K562 (cell line): ENCODE data around the gene RNF43. TPM values are rescaled to one million over a fixed set of nuclear protein-coding genes. Genes with fewer than 3 reads are reported as not detected.

Experiments
- GABPB2 ChIP-seq: fragments of 250-450 bp; sonication (Bioruptor Pico); conservative IDR thresholded peaks from 2 replicates; pipeline ENCODE4 v1.5.1; 2021; ENCODE audit warnings: mild to moderate bottlenecking
- GTF2E2 ChIP-seq: fragments of 200-800 bp; sonication (Bioruptor generic); IDR thresholded peaks from 2 replicates; pipeline ENCODE4 v1.6.1; 2016; ENCODE audit warnings: missing genetic modification characterization, missing compliant biosample characterization
- NR2C1 ChIP-seq, 2 experiments: fragments of 450-650 bp; IDR thresholded peaks; 2 replicates each; pipeline ENCODE4 v1.6.1; 2017; ENCODE audit warnings: mild to moderate bottlenecking in 2 of 2, antibody characterized with exemption in 1 of 2, inconsistent platforms in 1 of 2, missing compliant biosample characterization in 1 of 2, missing genetic modification characterization in 1 of 2
- POLR2AphosphoS2 ChIP-seq: IDR thresholded peaks from 2 replicates; pipeline ENCODE4 v1.6.1; 2012; ENCODE audit warnings: low read length, improper control_type of control experiment
- PYGO2 ChIP-seq: fragments of 450-650 bp; IDR thresholded peaks from 2 replicates; pipeline ENCODE4 v1.6.1; 2016; ENCODE audit warnings: mild to moderate bottlenecking, missing genetic modification characterization, moderate library complexity, missing compliant biosample characterization
- RNF2 ChIP-seq: sonication (generic); IDR thresholded peaks from 2 replicates; pipeline ENCODE4 v1.6.1; 2016
- SIN3B ChIP-seq: fragments of 450-650 bp; IDR thresholded peaks from 2 replicates; pipeline ENCODE4 v1.6.1; 2017; ENCODE audit warnings: low read depth, mild to moderate bottlenecking, moderate library complexity
- TEAD1 ChIP-seq, 2 experiments: fragments of 450-650 bp in 1 of 2; sonication (generic) in 1 of 2; formaldehyde crosslinking; IDR thresholded peaks; 2 replicates each; pipeline versions ENCODE4 v1.4.0 to v1.8.0; 2020 to 2022; ENCODE audit warnings: mild to moderate bottlenecking in 2 of 2, missing genetic modification reagents in 1 of 2
- VEZF1 ChIP-seq: fragments of 200-800 bp; sonication (Bioruptor generic); IDR thresholded peaks from 2 replicates; pipeline ENCODE4 v1.6.1; 2017; ENCODE audit warnings: missing genetic modification characterization, missing compliant biosample characterization
- polyA plus RNA-seq, 8 experiments: library from polyadenylated mRNA; depleted of rRNA in 4 of 8; stranded (reverse) in 5 of 8; unstranded in 3 of 8; fragments of >200 nt; fragmentation: Nextera tagmentation in 2 of 8; fragmentation: Illumina TruSeq in 1 of 8; extraction: Ambion mirVana in 2 of 8; extraction: Trizol in 1 of 8; gene quantifications; 2 replicates each; pipeline versions ENCODE4 v1.2.1 to v1.2.3, GENCODE V29; 2011 to 2014; ENCODE audit warnings: inconsistent platforms in 1 of 8, missing spikeins in 1 of 8
- total RNA-seq, 7 experiments: library from RNA; depleted of rRNA in 6 of 7; stranded (reverse); fragments of >200 nt in 6 of 7; fragmentation: Illumina TruSeq in 2 of 7; extraction: Trizol in 2 of 7; gene quantifications; 2 replicates each; pipeline versions ENCODE4 v1.2.1 to v1.2.3, GENCODE V29; 2011 to 2021; ENCODE audit warnings: low replicate concordance in 1 of 7
- TF ChIP-seq, protein P1 (sequence below): fragments of 450-650 bp; IDR thresholded peaks from 2 replicates; pipeline ENCODE4 v1.6.1; 2016; ENCODE audit warnings: mild to moderate bottlenecking, moderate library complexity
- TF ChIP-seq, protein P2 (sequence below): fragments of 250-450 bp; sonication (Bioruptor Pico); IDR thresholded peaks from 2 replicates; pipeline ENCODE4 v1.4.0; 2020; ENCODE audit warnings: mild to moderate bottlenecking, moderate library complexity, borderline replicate concordance
- TF ChIP-seq, protein P3 (sequence below): fragments of 250-450 bp; sonication (Bioruptor Pico); IDR thresholded peaks from 2 replicates; pipeline ENCODE4 v1.8.0; 2021; ENCODE audit warnings: borderline replicate concordance, mild to moderate bottlenecking, moderate library complexity; ENCODE audit not compliant: poor library complexity, severe bottlenecking

The RNF43 gene
- total and polyA plus RNA-seq, 9 of the 15 experiments (the other 6 are each of a cell fraction or from before 2014, with no cell fraction given): 0.29 to 2.7 (median 1.4) TPM

GRCh38 chr17:58414596-58414997 is 2.7 kb downstream of the RNF43 start (continued):
- TF ChIP-seq GTF2E2: no peak
- TF ChIP-seq, protein P1, sequence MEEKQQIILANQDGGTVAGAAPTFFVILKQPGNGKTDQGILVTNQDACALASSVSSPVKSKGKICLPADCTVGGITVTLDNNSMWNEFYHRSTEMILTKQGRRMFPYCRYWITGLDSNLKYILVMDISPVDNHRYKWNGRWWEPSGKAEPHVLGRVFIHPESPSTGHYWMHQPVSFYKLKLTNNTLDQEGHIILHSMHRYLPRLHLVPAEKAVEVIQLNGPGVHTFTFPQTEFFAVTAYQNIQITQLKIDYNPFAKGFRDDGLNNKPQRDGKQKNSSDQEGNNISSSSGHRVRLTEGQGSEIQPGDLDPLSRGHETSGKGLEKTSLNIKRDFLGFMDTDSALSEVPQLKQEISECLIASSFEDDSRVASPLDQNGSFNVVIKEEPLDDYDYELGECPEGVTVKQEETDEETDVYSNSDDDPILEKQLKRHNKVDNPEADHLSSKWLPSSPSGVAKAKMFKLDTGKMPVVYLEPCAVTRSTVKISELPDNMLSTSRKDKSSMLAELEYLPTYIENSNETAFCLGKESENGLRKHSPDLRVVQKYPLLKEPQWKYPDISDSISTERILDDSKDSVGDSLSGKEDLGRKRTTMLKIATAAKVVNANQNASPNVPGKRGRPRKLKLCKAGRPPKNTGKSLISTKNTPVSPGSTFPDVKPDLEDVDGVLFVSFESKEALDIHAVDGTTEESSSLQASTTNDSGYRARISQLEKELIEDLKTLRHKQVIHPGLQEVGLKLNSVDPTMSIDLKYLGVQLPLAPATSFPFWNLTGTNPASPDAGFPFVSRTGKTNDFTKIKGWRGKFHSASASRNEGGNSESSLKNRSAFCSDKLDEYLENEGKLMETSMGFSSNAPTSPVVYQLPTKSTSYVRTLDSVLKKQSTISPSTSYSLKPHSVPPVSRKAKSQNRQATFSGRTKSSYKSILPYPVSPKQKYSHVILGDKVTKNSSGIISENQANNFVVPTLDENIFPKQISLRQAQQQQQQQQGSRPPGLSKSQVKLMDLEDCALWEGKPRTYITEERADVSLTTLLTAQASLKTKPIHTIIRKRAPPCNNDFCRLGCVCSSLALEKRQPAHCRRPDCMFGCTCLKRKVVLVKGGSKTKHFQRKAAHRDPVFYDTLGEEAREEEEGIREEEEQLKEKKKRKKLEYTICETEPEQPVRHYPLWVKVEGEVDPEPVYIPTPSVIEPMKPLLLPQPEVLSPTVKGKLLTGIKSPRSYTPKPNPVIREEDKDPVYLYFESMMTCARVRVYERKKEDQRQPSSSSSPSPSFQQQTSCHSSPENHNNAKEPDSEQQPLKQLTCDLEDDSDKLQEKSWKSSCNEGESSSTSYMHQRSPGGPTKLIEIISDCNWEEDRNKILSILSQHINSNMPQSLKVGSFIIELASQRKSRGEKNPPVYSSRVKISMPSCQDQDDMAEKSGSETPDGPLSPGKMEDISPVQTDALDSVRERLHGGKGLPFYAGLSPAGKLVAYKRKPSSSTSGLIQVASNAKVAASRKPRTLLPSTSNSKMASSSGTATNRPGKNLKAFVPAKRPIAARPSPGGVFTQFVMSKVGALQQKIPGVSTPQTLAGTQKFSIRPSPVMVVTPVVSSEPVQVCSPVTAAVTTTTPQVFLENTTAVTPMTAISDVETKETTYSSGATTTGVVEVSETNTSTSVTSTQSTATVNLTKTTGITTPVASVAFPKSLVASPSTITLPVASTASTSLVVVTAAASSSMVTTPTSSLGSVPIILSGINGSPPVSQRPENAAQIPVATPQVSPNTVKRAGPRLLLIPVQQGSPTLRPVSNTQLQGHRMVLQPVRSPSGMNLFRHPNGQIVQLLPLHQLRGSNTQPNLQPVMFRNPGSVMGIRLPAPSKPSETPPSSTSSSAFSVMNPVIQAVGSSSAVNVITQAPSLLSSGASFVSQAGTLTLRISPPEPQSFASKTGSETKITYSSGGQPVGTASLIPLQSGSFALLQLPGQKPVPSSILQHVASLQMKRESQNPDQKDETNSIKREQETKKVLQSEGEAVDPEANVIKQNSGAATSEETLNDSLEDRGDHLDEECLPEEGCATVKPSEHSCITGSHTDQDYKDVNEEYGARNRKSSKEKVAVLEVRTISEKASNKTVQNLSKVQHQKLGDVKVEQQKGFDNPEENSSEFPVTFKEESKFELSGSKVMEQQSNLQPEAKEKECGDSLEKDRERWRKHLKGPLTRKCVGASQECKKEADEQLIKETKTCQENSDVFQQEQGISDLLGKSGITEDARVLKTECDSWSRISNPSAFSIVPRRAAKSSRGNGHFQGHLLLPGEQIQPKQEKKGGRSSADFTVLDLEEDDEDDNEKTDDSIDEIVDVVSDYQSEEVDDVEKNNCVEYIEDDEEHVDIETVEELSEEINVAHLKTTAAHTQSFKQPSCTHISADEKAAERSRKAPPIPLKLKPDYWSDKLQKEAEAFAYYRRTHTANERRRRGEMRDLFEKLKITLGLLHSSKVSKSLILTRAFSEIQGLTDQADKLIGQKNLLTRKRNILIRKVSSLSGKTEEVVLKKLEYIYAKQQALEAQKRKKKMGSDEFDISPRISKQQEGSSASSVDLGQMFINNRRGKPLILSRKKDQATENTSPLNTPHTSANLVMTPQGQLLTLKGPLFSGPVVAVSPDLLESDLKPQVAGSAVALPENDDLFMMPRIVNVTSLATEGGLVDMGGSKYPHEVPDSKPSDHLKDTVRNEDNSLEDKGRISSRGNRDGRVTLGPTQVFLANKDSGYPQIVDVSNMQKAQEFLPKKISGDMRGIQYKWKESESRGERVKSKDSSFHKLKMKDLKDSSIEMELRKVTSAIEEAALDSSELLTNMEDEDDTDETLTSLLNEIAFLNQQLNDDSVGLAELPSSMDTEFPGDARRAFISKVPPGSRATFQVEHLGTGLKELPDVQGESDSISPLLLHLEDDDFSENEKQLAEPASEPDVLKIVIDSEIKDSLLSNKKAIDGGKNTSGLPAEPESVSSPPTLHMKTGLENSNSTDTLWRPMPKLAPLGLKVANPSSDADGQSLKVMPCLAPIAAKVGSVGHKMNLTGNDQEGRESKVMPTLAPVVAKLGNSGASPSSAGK: peak; percentile 58
- no peak for TF ChIP-seq POLR2AphosphoS2
- TF ChIP-seq, protein P2, sequence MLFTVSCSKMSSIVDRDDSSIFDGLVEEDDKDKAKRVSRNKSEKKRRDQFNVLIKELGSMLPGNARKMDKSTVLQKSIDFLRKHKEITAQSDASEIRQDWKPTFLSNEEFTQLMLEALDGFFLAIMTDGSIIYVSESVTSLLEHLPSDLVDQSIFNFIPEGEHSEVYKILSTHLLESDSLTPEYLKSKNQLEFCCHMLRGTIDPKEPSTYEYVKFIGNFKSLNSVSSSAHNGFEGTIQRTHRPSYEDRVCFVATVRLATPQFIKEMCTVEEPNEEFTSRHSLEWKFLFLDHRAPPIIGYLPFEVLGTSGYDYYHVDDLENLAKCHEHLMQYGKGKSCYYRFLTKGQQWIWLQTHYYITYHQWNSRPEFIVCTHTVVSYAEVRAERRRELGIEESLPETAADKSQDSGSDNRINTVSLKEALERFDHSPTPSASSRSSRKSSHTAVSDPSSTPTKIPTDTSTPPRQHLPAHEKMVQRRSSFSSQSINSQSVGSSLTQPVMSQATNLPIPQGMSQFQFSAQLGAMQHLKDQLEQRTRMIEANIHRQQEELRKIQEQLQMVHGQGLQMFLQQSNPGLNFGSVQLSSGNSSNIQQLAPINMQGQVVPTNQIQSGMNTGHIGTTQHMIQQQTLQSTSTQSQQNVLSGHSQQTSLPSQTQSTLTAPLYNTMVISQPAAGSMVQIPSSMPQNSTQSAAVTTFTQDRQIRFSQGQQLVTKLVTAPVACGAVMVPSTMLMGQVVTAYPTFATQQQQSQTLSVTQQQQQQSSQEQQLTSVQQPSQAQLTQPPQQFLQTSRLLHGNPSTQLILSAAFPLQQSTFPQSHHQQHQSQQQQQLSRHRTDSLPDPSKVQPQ (CRISPR knock-in tag): no peak
- TF ChIP-seq GABPB2 (CRISPR knock-in tag): no peak
- no peak for TF ChIP-seq VEZF1 (CRISPR knock-in tag)
- no peak for TF ChIP-seq TEAD1 (CRISPR knock-in tag; IDR thresholded peaks at IDR 0.05)
- no peak for TF ChIP-seq RNF2
- TF ChIP-seq, protein P3, sequence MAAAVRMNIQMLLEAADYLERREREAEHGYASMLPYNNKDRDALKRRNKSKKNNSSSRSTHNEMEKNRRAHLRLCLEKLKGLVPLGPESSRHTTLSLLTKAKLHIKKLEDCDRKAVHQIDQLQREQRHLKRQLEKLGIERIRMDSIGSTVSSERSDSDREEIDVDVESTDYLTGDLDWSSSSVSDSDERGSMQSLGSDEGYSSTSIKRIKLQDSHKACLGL (CRISPR knock-in tag): no peak
- TF ChIP-seq SIN3B: no peak
- TF ChIP-seq NR2C1 (IDR thresholded peaks at IDR 0.05): no peak
- TF ChIP-seq NR2C1 (tag; IDR thresholded peaks at IDR 0.05): no peak
- TF ChIP-seq PYGO2 (tag): 0 out of 2 replicates have a peak, but pooled peaks have one; percentile 13
